Right atrium auricular region (tissue), 2 donors: ENCODE data around the gene IMPA2. TPM values are rescaled to one million over a fixed set of nuclear protein-coding genes. Genes with fewer than 3 reads are reported as not detected.

ENCODE experiments used
- DNase-seq: peaks from one replicate; pipeline ENCODE4 v3.0.0-alpha.2; 2019; ENCODE audit warnings: low spot score
- H3K27ac ChIP-seq, 2 donors: fragments of 200-600 bp; sonication (generic); 1 replicate in 1 of 2; 2 replicates in 1 of 2; pipeline ENCODE4 v1.5.1; 2016 to 2019
- H3K27me3 ChIP-seq, 2 donors: fragments of 200-600 bp; sonication (generic); one replicate each; pipeline versions ENCODE4 v1.5.1 to v1.6.0; 2017 to 2019
- H3K36me3 ChIP-seq: fragments of 200-600 bp; sonication (generic); one replicate; pipeline ENCODE4 v1.5.1; 2016
- H3K4me1 ChIP-seq, 2 donors: fragments of 200-600 bp; sonication (generic); one replicate each; pipeline versions ENCODE4 v1.5.1 to v1.6.0; 2017 to 2019
- H3K4me3 ChIP-seq, 2 donors: fragments of 200-600 bp; sonication (generic); 1 replicate in 1 of 2; 2 replicates in 1 of 2; pipeline ENCODE4 v1.5.1; 2017 to 2019; ENCODE audit warnings: mild to moderate bottlenecking in 1 of 2, moderate library complexity in 1 of 2
- H3K9me3 ChIP-seq, 2 donors: fragments of 200-600 bp; sonication (generic); one replicate each; pipeline ENCODE4 v1.5.1; 2019
- CTCF ChIP-seq, 2 donors: fragments of 200-600 bp; sonication (generic); IDR thresholded peaks; one replicate each; pipeline ENCODE4 v1.5.1; 2019; ENCODE audit warnings: antibody characterized with exemption in 2 of 2
- total RNA-seq, 2 donors: library from RNA; depleted of rRNA; stranded (reverse); fragments of >200 nt; gene quantifications; one replicate each; pipeline ENCODE4 v1.1.0, GENCODE V29; 2016

Gene IMPA2
- total RNA-seq, 2 donors from 2014 or later, result 20.2 to 22.9 TPM

GRCh38 chr18:12079491-12080237 lies 98.4 kb downstream of the IMPA2 start:
- H3K36me3 ChIP-seq, result no peaks in the 10 kb centered on the region
- no peaks in the 10 kb centered on the region for H3K9me3 ChIP-seq
- H3K4me3 ChIP-seq, result no peak overlapping the region
- TF ChIP-seq CTCF (IDR thresholded peaks at IDR 0.05), result no peak
- no peaks in the 10 kb centered on the region for H3K4me1 ChIP-seq
- no peak overlapping the region for H3K27ac ChIP-seq
- no peaks in the 10 kb centered on the region for H3K27me3 ChIP-seq
- DNase-seq, result no peak

Other genes starting within 250 kb of the IMPA2 start
- gene CHMP1B, start 130.1 kb upstream of the IMPA2 start, total RNA-seq, result 10 to 100 TPM; 30.5 to 38.2 TPM
- 10 to 100 TPM; 18.7 to 28.9 TPM for gene MPPE1, start 73.2 kb upstream of the IMPA2 start, total RNA-seq
- gene ANKRD62, start 112.3 kb downstream of the IMPA2 start, total RNA-seq, result not detected